Breast epithelium (tissue), 3 donors: Measurements from ENCODE around the gene SLC39A7.

Experiments used
- POLR2A ChIP-seq: fragments of 450-650 bp; IDR thresholded peaks from one replicate; pipeline ENCODE4 v1.6.1; 2016; ENCODE audit warnings: antibody characterized with exemption, mild to moderate bottlenecking, moderate library complexity
- TF ChIP-seq, protein P1 (sequence below), 3 donors: fragments of 450-650 bp; IDR thresholded peaks; one replicate each; pipeline ENCODE4 v1.5.1; 2016 to 2017; ENCODE audit warnings: antibody characterized with exemption in 3 of 3, mild to moderate bottlenecking in 3 of 3, moderate library complexity in 3 of 3

DNA sequence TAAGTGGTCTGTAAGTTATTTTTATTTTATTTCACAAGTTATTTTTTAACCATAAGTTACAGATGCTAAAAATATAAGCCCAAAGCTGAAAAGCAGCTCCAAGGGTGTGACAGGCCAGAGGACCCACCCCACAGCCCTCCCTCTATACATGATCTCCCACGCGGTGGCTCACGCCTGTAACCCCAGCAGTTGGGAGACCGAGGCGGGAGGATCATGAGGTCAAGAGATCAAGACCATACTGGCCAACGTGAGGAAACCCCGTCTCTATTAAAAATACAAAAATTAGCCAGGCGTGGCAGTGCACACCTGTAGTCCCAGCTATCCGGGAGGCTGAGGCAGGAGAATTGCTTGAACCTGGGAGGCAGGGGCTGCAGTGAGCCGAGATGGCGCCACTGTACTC is 40.6 kb upstream of the SLC39A7 start:
- TF ChIP-seq, protein P1, sequence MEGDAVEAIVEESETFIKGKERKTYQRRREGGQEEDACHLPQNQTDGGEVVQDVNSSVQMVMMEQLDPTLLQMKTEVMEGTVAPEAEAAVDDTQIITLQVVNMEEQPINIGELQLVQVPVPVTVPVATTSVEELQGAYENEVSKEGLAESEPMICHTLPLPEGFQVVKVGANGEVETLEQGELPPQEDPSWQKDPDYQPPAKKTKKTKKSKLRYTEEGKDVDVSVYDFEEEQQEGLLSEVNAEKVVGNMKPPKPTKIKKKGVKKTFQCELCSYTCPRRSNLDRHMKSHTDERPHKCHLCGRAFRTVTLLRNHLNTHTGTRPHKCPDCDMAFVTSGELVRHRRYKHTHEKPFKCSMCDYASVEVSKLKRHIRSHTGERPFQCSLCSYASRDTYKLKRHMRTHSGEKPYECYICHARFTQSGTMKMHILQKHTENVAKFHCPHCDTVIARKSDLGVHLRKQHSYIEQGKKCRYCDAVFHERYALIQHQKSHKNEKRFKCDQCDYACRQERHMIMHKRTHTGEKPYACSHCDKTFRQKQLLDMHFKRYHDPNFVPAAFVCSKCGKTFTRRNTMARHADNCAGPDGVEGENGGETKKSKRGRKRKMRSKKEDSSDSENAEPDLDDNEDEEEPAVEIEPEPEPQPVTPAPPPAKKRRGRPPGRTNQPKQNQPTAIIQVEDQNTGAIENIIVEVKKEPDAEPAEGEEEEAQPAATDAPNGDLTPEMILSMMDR (IDR thresholded peaks at IDR 0.05) = no peak
- no peak for TF ChIP-seq POLR2A
